HG03097 (cell line): Measurements from ENCODE around the gene MTMR6.
"Not testable (repeated sequence)": the region's sequence is repeated elsewhere in the genome, so short reads cannot be mapped to it uniquely, and the experiment has no call there.

Source experiments
- ATAC-seq: cut with Tn5 transposase; IDR thresholded peaks from one replicate; pipeline ENCODE4 v1.9.1; 2021; ENCODE audit not compliant: unreplicated experiment, low FRiP score

The MTMR6 gene

DNA sequence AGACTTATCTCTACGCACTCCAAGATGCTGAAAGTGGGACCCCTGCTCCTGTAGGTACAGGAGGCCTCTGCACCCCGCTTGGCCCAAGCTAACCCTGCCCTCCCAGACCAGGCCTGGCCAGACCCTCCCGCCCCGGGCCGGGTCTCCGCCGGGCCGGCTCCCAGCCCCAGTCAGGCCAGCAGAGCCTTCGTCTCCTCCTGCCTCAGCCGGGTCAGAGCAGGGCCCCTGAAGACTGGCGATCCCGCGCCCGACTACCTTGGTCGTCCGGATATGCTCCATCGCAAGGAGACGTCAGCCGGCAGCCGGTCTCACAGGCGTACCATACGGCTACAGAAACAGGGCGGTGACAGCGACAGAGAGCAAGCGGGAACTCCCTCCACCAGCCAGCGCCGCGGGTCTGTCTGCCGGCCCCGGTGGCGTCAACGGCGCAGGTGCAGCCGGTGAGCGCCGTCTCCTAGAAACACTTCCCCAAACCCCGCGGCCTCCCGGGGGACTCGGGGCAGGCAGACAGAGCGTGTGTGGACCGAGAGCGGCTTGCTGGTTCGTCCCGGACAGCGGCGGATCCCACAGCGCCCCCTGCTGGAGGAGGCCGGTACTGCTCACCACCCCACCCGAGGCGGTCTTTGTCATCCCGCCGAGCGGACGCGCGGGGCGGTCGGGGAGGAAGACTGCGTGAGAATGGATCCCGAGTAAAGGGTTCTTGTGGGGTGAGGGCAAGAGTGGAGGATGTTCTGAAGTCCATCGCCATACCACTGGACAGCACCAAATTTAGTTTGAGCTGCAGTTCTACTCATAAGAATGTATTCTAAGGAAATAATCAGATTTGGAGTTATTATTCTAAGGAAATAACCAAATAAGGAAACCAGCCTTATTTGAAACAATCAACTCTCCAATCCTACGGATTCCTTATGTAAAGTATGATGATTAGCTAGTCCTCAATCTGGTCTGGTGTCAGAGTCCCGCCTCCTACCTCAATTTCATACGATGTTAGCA is at the start of gene MTMR6:
Gene MTMR6 (minus strand): TSS at position 520 of the 993 bp plus-strand sequence. CDS start 241 bp downstream, at position 279.
- peak; percentile 97 for ATAC-seq

DNA sequence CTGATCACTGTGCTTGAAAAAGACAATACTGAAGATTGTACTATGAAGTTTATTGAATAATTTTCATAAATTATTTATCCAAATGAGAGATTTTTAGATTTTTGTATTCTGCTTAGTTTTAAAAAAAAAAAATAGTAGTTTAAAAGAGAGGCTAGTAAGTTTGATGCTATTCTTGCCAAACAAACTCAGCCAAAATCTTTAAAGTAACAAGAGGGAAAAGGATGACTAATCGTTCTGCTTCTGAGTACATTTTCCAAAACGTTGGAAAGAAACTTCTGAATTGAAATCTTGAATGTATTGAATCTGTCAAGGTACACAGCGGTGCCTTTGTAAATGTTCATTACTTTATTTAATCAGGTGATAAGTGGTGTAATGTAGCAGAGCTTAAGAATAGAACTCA is 48.6 kb upstream of the MTMR6 start:
- no peak for ATAC-seq

- no peak for ATAC-seq
These were observed 43.3 kb upstream of the MTMR6 start for GRCh38 chr13:25330541-25330940.

DNA sequence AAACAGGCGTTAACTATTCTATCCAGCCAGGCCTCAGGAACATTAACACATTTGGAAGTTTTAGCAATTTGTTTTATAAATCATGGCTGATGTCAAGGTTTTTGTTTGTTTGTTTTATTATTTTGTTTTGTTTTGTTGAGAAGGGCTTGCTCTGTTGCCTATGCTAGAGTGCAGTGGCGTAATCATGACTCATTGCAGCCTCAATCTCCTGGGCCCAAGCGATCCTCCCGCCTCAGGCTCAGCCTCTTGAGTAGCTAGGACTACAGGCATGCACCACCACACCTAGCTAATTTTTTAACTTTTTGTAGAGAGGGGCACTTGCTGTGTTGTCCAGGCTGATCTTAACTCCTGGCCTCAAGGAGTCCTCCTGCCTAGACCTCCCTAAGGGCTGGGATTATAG is 42.4 kb upstream of the MTMR6 start:
- no peak for ATAC-seq

DNA sequence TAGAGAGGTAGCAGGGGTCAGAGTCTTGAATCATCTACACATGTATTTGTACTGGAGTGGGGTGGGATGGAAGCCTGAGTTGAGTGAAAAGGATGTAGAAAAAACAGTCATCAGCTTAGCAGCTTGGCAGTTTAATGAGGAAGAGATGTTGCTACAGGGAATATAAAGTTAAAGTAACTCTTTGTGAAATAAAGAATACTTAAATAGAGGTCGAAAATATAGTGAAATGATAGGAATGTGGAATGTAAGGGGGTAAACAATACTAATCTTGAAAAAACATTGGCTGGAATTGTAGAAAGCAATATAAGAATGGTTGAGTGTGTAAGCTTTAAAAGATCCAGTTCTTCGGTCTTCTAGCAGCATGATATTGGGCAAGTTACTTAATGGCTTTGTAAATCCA is 36.8 kb upstream of the MTMR6 start:
- no peak for ATAC-seq

- ATAC-seq: no peak
These were observed 32.5 kb upstream of the MTMR6 start for GRCh38 chr13:25319771-25320170.

- not testable (repeated sequence) for ATAC-seq
These were observed 31.7 kb upstream of the MTMR6 start for GRCh38 chr13:25318946-25319345.

DNA sequence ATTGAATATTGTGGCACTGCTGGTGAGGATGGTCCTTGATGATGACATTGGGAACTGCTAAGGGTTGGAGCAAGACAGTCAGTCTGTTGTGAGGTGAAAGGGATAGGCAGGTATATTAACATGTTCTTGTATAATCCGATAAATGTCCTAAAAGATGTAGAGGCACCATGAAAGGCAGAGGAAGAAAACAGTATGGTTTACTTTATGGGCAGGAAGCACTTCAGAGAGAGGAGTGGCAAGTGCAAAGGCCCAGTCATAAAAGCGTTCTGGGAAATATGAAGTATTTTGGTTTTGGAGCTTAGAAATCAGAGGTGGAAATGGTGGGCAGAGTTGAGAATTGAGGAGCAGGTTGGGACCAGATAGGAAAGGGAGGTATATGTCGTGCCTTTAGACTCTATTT is 23.6 kb upstream of the MTMR6 start:
- ATAC-seq: no peak

DNA sequence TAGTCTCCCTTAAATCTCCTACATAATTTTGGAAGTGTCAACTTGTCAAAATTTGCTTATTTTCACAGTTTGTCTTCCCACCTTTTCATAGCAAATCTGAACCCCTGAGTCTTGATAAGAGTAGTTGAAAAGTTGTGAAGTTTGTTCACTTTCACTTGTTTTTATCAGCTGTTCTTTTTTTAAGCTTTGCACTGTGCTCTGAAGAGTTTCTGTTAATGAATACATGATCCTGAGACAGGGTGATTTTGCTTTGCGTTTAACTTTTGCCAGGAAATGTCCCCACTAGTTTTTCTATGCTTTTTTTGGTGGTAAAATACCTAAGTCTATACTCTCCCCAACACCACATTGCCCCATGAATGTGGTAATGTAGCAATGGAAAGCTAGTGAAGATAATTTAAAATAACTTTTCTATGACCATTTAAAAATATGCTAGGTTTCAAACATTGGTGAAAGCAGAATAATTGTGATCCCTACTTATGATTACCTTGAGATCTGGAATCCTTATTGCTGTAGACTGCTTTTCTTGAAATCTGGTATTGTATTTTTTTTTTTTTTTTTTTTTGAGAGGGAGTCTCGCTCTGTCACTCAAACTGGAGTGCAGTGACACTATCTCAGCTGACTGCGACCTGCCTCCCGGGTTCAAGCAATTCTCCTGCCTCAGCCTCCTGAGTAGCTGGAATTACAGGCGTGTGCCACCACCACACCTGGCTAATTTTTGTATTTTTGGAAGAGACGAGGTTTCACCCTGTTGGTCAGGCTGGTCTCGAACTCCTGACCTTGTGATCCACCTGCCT is 19.6 kb upstream of the MTMR6 start:
- no peak for ATAC-seq

DNA sequence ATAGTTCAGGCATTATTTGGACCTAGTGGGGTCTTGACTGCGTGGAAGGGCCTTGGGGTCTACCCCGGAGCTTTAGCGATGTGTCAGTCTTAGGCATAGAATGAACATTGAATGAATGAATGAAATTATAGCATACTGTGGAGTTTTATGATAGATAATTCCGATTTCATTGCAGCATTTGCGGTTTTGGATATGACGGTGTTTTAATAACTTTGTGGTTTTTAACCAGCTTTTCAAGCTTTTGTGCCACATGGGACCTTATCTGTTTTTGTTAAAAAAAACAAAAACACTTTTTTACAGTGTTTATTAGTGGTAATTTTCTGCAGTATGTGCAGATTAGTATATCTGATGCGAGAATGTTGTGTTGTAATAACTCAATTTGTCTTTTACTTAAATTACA is 14.8 kb upstream of the MTMR6 start:
- no peak for ATAC-seq

DNA sequence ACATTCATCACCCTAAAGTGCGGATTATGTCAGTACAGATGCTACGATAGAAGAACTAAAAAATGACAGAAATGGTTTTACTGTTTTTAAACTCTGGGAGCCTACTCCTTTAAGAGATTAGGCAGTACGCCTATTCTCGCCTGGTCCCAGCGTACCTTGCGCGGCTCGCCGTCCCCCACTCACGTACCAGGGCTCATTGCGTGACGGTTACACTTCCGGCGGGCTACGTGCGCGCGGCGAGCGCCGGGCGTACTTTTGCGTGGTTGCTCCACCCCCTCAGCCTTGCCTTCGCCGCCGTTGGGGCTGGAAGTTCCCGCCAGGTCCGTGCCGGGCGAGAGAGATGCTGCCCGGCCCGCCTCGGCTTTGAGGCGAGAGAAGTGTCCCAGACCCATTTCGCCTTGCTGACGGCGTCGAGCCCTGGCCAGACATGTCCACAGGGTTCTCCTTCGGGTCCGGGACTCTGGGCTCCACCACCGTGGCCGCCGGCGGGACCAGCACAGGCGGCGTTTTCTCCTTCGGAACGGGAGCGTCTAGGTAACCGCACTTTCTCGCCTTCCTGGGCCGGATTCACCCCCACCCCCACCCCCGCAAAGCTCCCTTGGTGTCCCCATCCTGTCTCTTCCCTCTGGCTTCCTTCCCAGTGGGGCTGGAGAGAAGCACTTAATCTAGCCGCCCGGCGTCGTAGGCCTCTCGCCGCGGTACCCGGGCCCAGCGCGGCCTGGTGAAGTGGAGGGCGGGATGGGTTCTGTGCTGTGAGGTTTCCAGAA is 14.2 kb upstream of the MTMR6 start, which contains the start of gene NUP58:
Gene NUP58 (plus strand): TSS at position 279 of the 767 bp plus-strand sequence. CDS start 149 bp downstream, at position 428.
- peak; percentile 97 for ATAC-seq

DNA sequence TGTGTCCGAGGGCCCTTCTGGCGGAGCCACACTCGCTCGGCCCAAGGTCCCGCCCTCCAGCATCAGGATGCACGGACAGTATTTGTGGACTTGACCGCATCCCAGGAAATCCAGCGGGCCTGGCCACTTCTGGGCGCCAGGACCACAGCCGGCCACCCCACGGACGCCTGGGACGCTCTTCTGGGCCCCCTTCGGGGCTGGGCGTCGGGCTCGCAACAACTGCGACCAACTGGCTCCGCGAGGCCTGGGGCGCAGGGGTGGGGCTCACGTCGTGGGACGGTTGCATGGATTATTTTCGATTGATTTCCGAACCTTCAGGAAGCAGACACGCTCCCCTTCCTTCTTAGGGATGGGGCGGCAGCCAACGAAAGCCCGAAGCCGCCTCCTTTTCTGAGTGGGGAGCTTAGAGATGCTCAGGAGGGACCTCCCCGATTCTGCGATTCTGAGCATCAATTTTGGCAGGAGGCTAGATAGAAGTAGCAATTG is 13.6 kb upstream of the MTMR6 start:
- ATAC-seq: peak; percentile 16

GRCh38 chr13:25295701-25296100 is 8.4 kb upstream of the MTMR6 start:
- no peak for ATAC-seq

- ATAC-seq: no peak
These were observed 7.9 kb upstream of the MTMR6 start for GRCh38 chr13:25295228-25295627.

DNA sequence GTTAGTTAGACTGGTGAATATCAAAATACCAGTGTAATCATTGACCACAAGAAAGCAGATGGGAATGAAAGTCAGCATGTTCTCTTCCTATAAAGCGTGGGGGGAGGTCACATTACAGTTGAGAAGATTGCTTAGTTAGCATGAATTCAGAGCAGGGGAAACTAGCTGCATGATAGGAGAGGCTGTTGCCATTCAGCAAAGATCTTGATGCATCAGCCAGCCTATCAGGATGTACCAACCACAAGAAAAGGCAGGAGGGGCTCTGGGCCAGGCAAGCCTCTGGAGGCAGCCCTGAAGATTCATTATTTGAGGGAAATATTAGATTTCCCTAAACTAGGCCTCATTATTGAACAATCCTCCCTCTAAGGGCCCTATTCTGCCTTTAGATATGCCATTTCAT is 5.0 kb upstream of the MTMR6 start:
- ATAC-seq: no peak

GRCh38 chr13:25291691-25292090 is 4.4 kb upstream of the MTMR6 start:
- no peak for ATAC-seq

DNA sequence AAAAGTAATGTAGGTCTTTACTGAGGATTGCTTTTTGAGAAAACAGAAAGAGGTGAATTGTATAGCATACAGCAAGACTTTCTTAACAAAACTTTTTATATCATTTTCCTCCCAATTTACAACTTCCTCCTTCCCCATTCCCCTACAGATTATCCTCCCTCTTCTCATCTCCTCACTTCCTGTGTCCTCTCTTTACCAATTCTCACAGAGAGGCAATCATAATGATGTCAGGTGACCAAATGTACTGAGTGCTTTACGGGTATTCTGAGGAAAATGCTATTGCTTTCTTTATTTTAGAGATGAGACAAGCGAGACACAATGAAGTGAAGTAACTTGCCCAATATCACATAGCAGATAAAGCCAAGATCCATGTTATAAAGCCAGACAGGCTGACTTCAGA is 1.7 kb upstream of the MTMR6 start:
- ATAC-seq: no peak

DNA sequence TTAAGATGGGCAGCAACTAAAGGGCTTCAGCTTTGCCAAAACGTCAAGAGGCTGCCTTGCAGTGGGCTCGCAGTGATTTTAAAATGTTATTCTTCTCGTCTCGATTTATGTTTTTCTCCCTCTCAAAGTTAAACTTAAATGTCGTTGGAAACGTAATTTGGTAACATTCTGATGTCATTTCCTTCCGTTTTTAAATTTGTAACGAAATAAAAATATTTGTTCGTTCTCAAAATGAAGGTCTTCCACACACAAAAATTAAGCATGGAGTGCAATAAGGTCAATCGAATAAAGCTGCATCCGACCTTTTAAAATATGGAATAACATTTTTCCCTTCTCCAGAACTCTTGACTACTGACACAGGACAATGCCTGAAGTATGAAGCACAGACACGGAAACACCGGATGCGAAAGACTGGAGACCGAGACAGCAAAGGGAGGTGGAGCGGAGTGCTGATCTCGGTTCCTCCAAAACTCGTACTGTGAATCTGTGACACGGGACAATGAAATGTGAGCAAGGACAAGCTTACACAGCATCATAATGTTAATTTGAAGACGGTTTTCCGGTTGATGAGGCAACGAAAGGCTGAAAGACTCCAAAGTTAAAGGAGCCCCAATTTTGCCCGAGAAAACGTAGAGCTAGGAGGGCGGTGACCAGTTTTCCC is 850 bp downstream of the MTMR6 start:
- peak; percentile 22 for ATAC-seq

- ATAC-seq: peak; percentile 35
These were observed 5.4 kb downstream of the MTMR6 start for GRCh38 chr13:25281935-25282332.
